Mucosa of descending colon (tissue), 3 donors: ENCODE measurements around the gene CHST12. TPM values are rescaled to one million over a fixed set of nuclear protein-coding genes. Genes with fewer than 3 reads are reported as not detected.

Experiments used
- ATAC-seq: fragments of 200-7000 bp; cut with Tn5 transposase; one replicate; pipeline ENCODE4 v1.9.1; 2020; ENCODE audit warnings: mild to moderate bottlenecking, moderate library complexity
- DNase-seq, 3 donors: peaks; one replicate each; pipeline ENCODE4 v3.0.0-alpha.2; 2020
- H3K36me3 ChIP-seq: fragments of 200-600 bp; one replicate; pipeline ENCODE4 v1.8.0; 2021; ENCODE audit warnings: low read depth, mild to moderate bottlenecking
- H3K4me1 ChIP-seq: fragments of 200-600 bp; one replicate; pipeline ENCODE4 v1.8.0; 2021; ENCODE audit warnings: low read depth, mild to moderate bottlenecking
- H3K4me3 ChIP-seq: fragments of 200-600 bp; one replicate; pipeline ENCODE4 v1.8.0; 2021; ENCODE audit warnings: mild to moderate bottlenecking
- H3K9me3 ChIP-seq: fragments of 200-600 bp; one replicate; pipeline ENCODE4 v1.8.0; 2021; ENCODE audit warnings: mild to moderate bottlenecking
- CTCF ChIP-seq: fragments of 200-600 bp; IDR thresholded peaks from one replicate; pipeline ENCODE4 v1.8.0; 2022; ENCODE audit warnings: antibody characterized with exemption, mild to moderate bottlenecking
- intact Hi-C, 2 donors: fragments of 100-400 bp; cut with DNase I in 1 of 2; cut with micrococcal nuclease in 1 of 2; formaldehyde crosslinking; loops; one replicate each; pipeline versions ENCODE4 v1.11.0 to v1.11.1; 2022; cut with DNase I, micrococcal nuclease
- total RNA-seq, 3 donors: library from RNA; stranded (reverse); fragmentation: NEBNext Ultra II Directional in 2 of 3; extraction: Animal tissue kit (Norgen Biotek cat#: 25700) in 2 of 3; gene quantifications; one replicate each; pipeline versions ENCODE4 v1.2.1 to v1.2.4, GENCODE V29; 2021 to 2023
- donor health status: DM: no; HTN: no; CAD: no; lungs with moderate emphysema.
- donor health status: DM: no; HTN: no; CAD: no.
- donor health status: DM: no; HTN: yes; CAD: no.

CHST12 gene
- total RNA-seq, 3 donors from 2014 or later = 10.7 to 20.9 (median 12.2) TPM

GRCh38 chr7:2357165-2357564, 46.2 kb upstream of the CHST12 start:
- no peak for TF ChIP-seq CTCF
- ATAC-seq (no peak), DNase-seq (no peak)
- intact Hi-C loops = no loop called here
- H3K4me1 ChIP-seq = peaks cover 28% of the 10 kb centered on the region
- peaks cover 15% of the 10 kb centered on the region for H3K36me3 ChIP-seq
- no peak overlapping the region for H3K4me3 ChIP-seq
- no peaks in the 10 kb centered on the region for H3K9me3 ChIP-seq

- TF ChIP-seq CTCF = no peak
- Histone ChIP-seq H3K36me3 (peaks cover 19% of the 10 kb centered on the region), H3K4me1 (peaks cover 28% of the 10 kb centered on the region), H3K4me3 (no peak overlapping the region), H3K9me3 (no peaks in the 10 kb centered on the region)
- intact Hi-C loops = no loop called here
- no peak for ATAC-seq
- no peak for DNase-seq
Observed at GRCh38 chr7:2357571-2357970, 45.8 kb upstream of the CHST12 start.

GRCh38 chr7:2358968-2359527, 44.4 kb upstream of the CHST12 start:
- intact Hi-C loops = no loop called here
- DNase-seq (no peak), ATAC-seq (no peak)
- Histone ChIP-seq H3K4me1 (peaks cover 25% of the 10 kb centered on the region), H3K4me3 (no peak overlapping the region), H3K36me3 (peaks cover 23% of the 10 kb centered on the region), H3K9me3 (no peaks in the 10 kb centered on the region)
- TF ChIP-seq CTCF = no peak

GRCh38 chr7:2359610-2360009, 43.8 kb upstream of the CHST12 start:
- H3K4me3 ChIP-seq = no peak overlapping the region
- ATAC-seq = no peak
- intact Hi-C loops = no loop called here
- no peak for TF ChIP-seq CTCF
- H3K9me3 ChIP-seq = no peaks in the 10 kb centered on the region
- no peak for DNase-seq
- H3K4me1 ChIP-seq = peaks cover 25% of the 10 kb centered on the region
- peaks cover 26% of the 10 kb centered on the region for H3K36me3 ChIP-seq

- TF ChIP-seq CTCF = no peak
- Histone ChIP-seq H3K36me3 (peaks cover 28% of the 10 kb centered on the region), H3K4me3 (no peak overlapping the region), H3K4me1 (peaks cover 22% of the 10 kb centered on the region), H3K9me3 (no peaks in the 10 kb centered on the region)
- intact Hi-C loops = no loop called here
- DNase-seq (no peak), ATAC-seq (no peak)
Observed at GRCh38 chr7:2360796-2361195, 42.6 kb upstream of the CHST12 start.
